WTC11 (cell line): ENCODE data around the gene SLC20A1. TPM values are rescaled to one million over a fixed set of nuclear protein-coding genes. Genes with fewer than 3 reads are reported as not detected.
A peak's percentile ranks its signal among the peaks of the same experiment; 100 is the strongest.

ENCODE experiments used
- ATAC-seq: fragments of 200-7000 bp; cut with Tn5 transposase; 2 replicates; pipeline ENCODE4 v1.10.0; 2021; ENCODE audit warnings: mild to moderate bottlenecking, moderate library complexity
- CTCF ChIA-PET: fragments of 300-600 bp; sonication (Branson Sonifier 250); formaldehyde crosslinking; loops from one replicate; lab custom pipeline; 2021; ENCODE audit warnings: antibody characterized with exemption; lab: Charles Lee
- POLR2A ChIA-PET: fragments of 350-600 bp; sonication (Branson Sonifier 250); formaldehyde crosslinking; loops from one replicate; lab custom pipeline; 2021; ENCODE audit warnings: antibody characterized with exemption; lab: Charles Lee
- DNase-seq: peaks from one replicate; pipeline ENCODE4 v3.0.0; 2021; ENCODE audit warnings: low spot score
- H3K27ac Mint-ChIP-seq: 2 replicates; pipeline ENCODE4 v1.8.0; 2021; ENCODE audit warnings: mixed read lengths
- H3K27me3 Mint-ChIP-seq: 2 replicates; pipeline ENCODE4 v1.8.0; 2021; ENCODE audit warnings: low read depth, mild to moderate bottlenecking, moderate library complexity, mixed read lengths
- H3K36me3 Mint-ChIP-seq: 2 replicates; pipeline ENCODE4 v1.8.0; 2021; ENCODE audit warnings: mixed read lengths
- H3K4me1 Mint-ChIP-seq: 2 replicates; pipeline ENCODE4 v1.8.0; 2022; ENCODE audit warnings: mixed read lengths
- H3K4me3 Mint-ChIP-seq: 2 replicates; pipeline ENCODE4 v1.8.0; 2021; ENCODE audit warnings: mild to moderate bottlenecking, moderate library complexity, mixed read lengths
- H3K9me3 Mint-ChIP-seq: 2 replicates; pipeline ENCODE4 v1.8.0; 2021; ENCODE audit warnings: mixed read lengths
- ARID4B ChIP-seq: sonication (generic); formaldehyde crosslinking; IDR thresholded peaks from 2 replicates; pipeline ENCODE4 v1.8.0; 2023; ENCODE audit warnings: missing genetic modification reagents, mild to moderate bottlenecking, borderline replicate concordance
- CBFB ChIP-seq: sonication (generic); formaldehyde crosslinking; IDR thresholded peaks from 2 replicates; pipeline ENCODE4 v1.8.1; 2022; ENCODE audit warnings: mild to moderate bottlenecking, low read depth, missing genetic modification reagents
- ERG ChIP-seq: fragments of 250-450 bp; sonication (Bioruptor Pico); IDR thresholded peaks from 2 replicates; pipeline ENCODE4 v1.8.0; 2021; ENCODE audit warnings: mild to moderate bottlenecking
- GRHL2 ChIP-seq: fragments of 250-450 bp; sonication (Bioruptor Pico); IDR thresholded peaks from 2 replicates; pipeline ENCODE4 v1.8.0; 2022; ENCODE audit warnings: mild to moderate bottlenecking, moderate library complexity; ENCODE audit not compliant: insufficient replicate concordance, severe bottlenecking
- GTF2I ChIP-seq: fragments of 250-450 bp; sonication (Bioruptor Pico); conservative IDR thresholded peaks from 2 replicates; pipeline ENCODE4 v1.4.0; 2021; ENCODE audit warnings: mild to moderate bottlenecking
- HMGA2 ChIP-seq: fragments of 250-450 bp; sonication (Bioruptor Pico); IDR thresholded peaks from 2 replicates; pipeline ENCODE4 v1.4.0; 2021; ENCODE audit warnings: mild to moderate bottlenecking, moderate library complexity
- HMGXB4 ChIP-seq: sonication (generic); formaldehyde crosslinking; IDR thresholded peaks from 2 replicates; pipeline ENCODE4 v1.8.1; 2023; ENCODE audit warnings: mild to moderate bottlenecking, moderate library complexity, missing genetic modification reagents
- MAX ChIP-seq: sonication (generic); formaldehyde crosslinking; IDR thresholded peaks from 2 replicates; pipeline ENCODE4 v1.8.0; 2022; ENCODE audit warnings: mild to moderate bottlenecking, missing genetic modification reagents
- MXD4 ChIP-seq: fragments of 250-450 bp; sonication (Bioruptor Pico); IDR thresholded peaks from 2 replicates; pipeline ENCODE4 v1.8.0; 2021; ENCODE audit warnings: mild to moderate bottlenecking, moderate library complexity, borderline replicate concordance
- NFATC4 ChIP-seq: fragments of 250-450 bp; sonication (Bioruptor Pico); IDR thresholded peaks from 2 replicates; pipeline ENCODE4 v1.9.0; 2021; ENCODE audit warnings: mild to moderate bottlenecking
- NFYB ChIP-seq: sonication (generic); formaldehyde crosslinking; conservative IDR thresholded peaks from 2 replicates; pipeline ENCODE4 v1.8.0; 2022; ENCODE audit warnings: low read depth, missing genetic modification reagents
- SOX15 ChIP-seq: fragments of 250-450 bp; sonication (Bioruptor Pico); IDR thresholded peaks from 2 replicates; pipeline ENCODE4 v1.9.0; 2021; ENCODE audit warnings: mild to moderate bottlenecking
- SP1 ChIP-seq: sonication (generic); formaldehyde crosslinking; conservative IDR thresholded peaks from 2 replicates; pipeline ENCODE4 v1.8.1; 2022; ENCODE audit warnings: missing genetic modification reagents
- USF2 ChIP-seq: sonication (generic); formaldehyde crosslinking; IDR thresholded peaks from 2 replicates; pipeline ENCODE4 v1.8.1; 2023; ENCODE audit warnings: mild to moderate bottlenecking, missing genetic modification reagents, moderate library complexity
- ZNF138 ChIP-seq: sonication (generic); formaldehyde crosslinking; conservative IDR thresholded peaks from 2 replicates; pipeline ENCODE4 v1.8.1; 2022; ENCODE audit warnings: mild to moderate bottlenecking, moderate library complexity, missing genetic modification reagents
- ZNF416 ChIP-seq: fragments of 250-450 bp; sonication (Bioruptor Pico); IDR thresholded peaks from 2 replicates; pipeline ENCODE4 v1.9.0; 2021; ENCODE audit warnings: mild to moderate bottlenecking, inconsistent platforms
- ZNF423 ChIP-seq: fragments of 250-450 bp; sonication (Bioruptor Pico); IDR thresholded peaks from 2 replicates; pipeline ENCODE4 v2.1.2; 2022; ENCODE audit warnings: mild to moderate bottlenecking, moderate library complexity
- ZNF512 ChIP-seq: sonication (generic); formaldehyde crosslinking; IDR thresholded peaks from 2 replicates; pipeline ENCODE4 v1.8.1; 2022; ENCODE audit warnings: missing genetic modification reagents, borderline replicate concordance
- ZNF671 ChIP-seq: fragments of 250-450 bp; sonication (Bioruptor Pico); IDR thresholded peaks from 2 replicates; pipeline ENCODE4 v1.8.0; 2021; ENCODE audit warnings: mild to moderate bottlenecking
- total RNA-seq: library from RNA; stranded (reverse); gene quantifications from 3 replicates; pipeline ENCODE4 v1.2.3, GENCODE V29; 2021

The SLC20A1 gene
- total RNA-seq, 1 experiment from 2014 or later = 59.9 TPM

GRCh38 chr2:112604952-112605351 is 40.8 kb upstream of the SLC20A1 start (continued):
- TF ChIP-seq HMGXB4 (CRISPR knock-in tag) (no peak), ZNF671 (CRISPR knock-in tag) (no peak), CBFB (CRISPR knock-in tag) (no peak), NFATC4 (CRISPR knock-in tag) (no peak), SOX15 (no peak), NFYB (CRISPR knock-in tag) (no peak), HMGA2 (CRISPR knock-in tag) (no peak), ERG (CRISPR knock-in tag) (no peak)

GRCh38 chr2:112605926-112606325 is 39.8 kb upstream of the SLC20A1 start:
- CTCF ChIA-PET = interaction anchor here (1.4 to 2.9 kb wide), 3 partner anchors 39 to 336 kb away, joined by 5 to 12 read pairs (median 11); partner anchors contain the start of gene SLC20A1
- TF ChIP-seq NFYB (CRISPR knock-in tag) (no peak), ARID4B (CRISPR knock-in tag) (no peak), ZNF416 (no peak), GRHL2 (CRISPR knock-in tag) (no peak), MXD4 (no peak), GTF2I (CRISPR knock-in tag) (no peak), SP1 (CRISPR knock-in tag) (no peak), MAX (CRISPR knock-in tag) (no peak), ZNF138 (no peak), ZNF423 (CRISPR knock-in tag) (no peak)
- peaks cover 9% of the 10 kb centered on the region; the same call in 1 of the 2 replicates for H3K27me3 Mint-ChIP-seq

GRCh38 chr2:112606547-112606946 is 39.2 kb upstream of the SLC20A1 start:
- H3K27me3 Mint-ChIP-seq = peaks cover 11% of the 10 kb centered on the region
- no peak overlapping the region for H3K4me3 Mint-ChIP-seq
- H3K4me1 Mint-ChIP-seq = no peaks in the 10 kb centered on the region
- TF ChIP-seq ERG (CRISPR knock-in tag) (no peak), ZNF512 (CRISPR knock-in tag) (no peak), USF2 (CRISPR knock-in tag) (no peak)
- TF ChIP-seq, all 79 proteins: peak for 0
- Mint-ChIP-seq H3K9me3 (peaks cover 11% of the 10 kb centered on the region), H3K36me3 (no peaks in the 10 kb centered on the region), H3K27ac (peak overlapping the region; percentile 3; the same call in 1 of the 2 replicates)
- DNase-seq = no peak
- ChIA-PET CTCF (interaction anchor here (0.8 to 2.9 kb wide), 5 partner anchors 21 to 335 kb away, joined by 5 to 12 read pairs (median 6); partner anchors contain the start of gene SLC20A1), POLR2A (interaction anchor here (0.8 kb wide), 1 partner anchor 39 kb away, joined by 3 read pairs; the partner anchor contains the start of gene SLC20A1)
- no peak for ATAC-seq

More at GRCh38 chr2:112605926-112606325, 39.8 kb upstream of the SLC20A1 start:
- Mint-ChIP-seq H3K4me3 (no peak overlapping the region), H3K36me3 (no peaks in the 10 kb centered on the region), H3K4me1 (no peaks in the 10 kb centered on the region), H3K9me3 (peaks cover 11% of the 10 kb centered on the region), H3K27ac (no peak overlapping the region)
- DNase-seq = no peak
- ATAC-seq = no peak
- POLR2A ChIA-PET = interaction anchor here (0.8 kb wide), 1 partner anchor 39 kb away, joined by 3 read pairs; the partner anchor contains the start of gene SLC20A1
